SU-DHL-6 (cell line): Measurements from ENCODE around the gene CHI3L2.
A peak's percentile ranks its signal among the peaks of the same experiment; 100 is the strongest.
"Not testable (repeated sequence)": the region's sequence is repeated elsewhere in the genome, so short reads cannot be mapped to it uniquely, and the experiment has no call there.

ENCODE experiments used
- H2AFZ ChIP-seq: fragments of 200-600 bp; sonication (generic); 2 replicates; pipeline ENCODE4 v1.6.1; 2014; ENCODE audit warnings: low read depth, mild to moderate bottlenecking, moderate library complexity, mixed read lengths, antibody characterized with exemption, low read length; ENCODE audit not compliant: severe bottlenecking
- H3F3A ChIP-seq: fragments of 200-600 bp; shearing (Covaris generic); 2 replicates; pipeline ENCODE4 v1.6.0; 2016; ENCODE audit warnings: antibody characterized with exemption, mild to moderate bottlenecking; ENCODE audit not compliant: insufficient read depth
- H3K27ac ChIP-seq: fragments of 200-600 bp; sonication (generic); 2 replicates; pipeline ENCODE4 v1.5.1; 2016; ENCODE audit warnings: low read depth, mild to moderate bottlenecking, low read length, moderate library complexity, mixed read lengths
- H3K27me3 ChIP-seq: fragments of 200-600 bp; sonication (generic), shearing (Covaris generic); 2 replicates; pipeline ENCODE4 v1.6.0; 2014; ENCODE audit warnings: mild to moderate bottlenecking, low read length
- H3K36me3 ChIP-seq: fragments of 200-600 bp; sonication (generic); 2 replicates; pipeline ENCODE4 v1.6.1; 2014; ENCODE audit warnings: mild to moderate bottlenecking, low read length, mixed read lengths
- H3K4me2 ChIP-seq: fragments of 300-600, 200-600 bp; shearing (Covaris generic), sonication (generic); 2 replicates; pipeline ENCODE4 v1.6.0; 2014; ENCODE audit warnings: low read length, low read depth, mild to moderate bottlenecking; ENCODE audit not compliant: poor library complexity, severe bottlenecking
- H3K4me3 ChIP-seq: fragments of 200-600 bp; sonication (generic); 2 replicates; pipeline ENCODE4 v1.5.1; 2014; ENCODE audit warnings: antibody characterized with exemption, low read length, mild to moderate bottlenecking, mixed read lengths; ENCODE audit not compliant: insufficient read depth, poor library complexity, severe bottlenecking
- H3K79me2 ChIP-seq: fragments of 200-600 bp; sonication (generic); 2 replicates; pipeline ENCODE4 v1.6.1; 2014; ENCODE audit warnings: mild to moderate bottlenecking, low read length, moderate library complexity; ENCODE audit not compliant: insufficient read depth
- H3K9ac ChIP-seq: fragments of 200-600 bp; sonication (generic); 2 replicates; pipeline ENCODE4 v1.7.0; 2014; ENCODE audit warnings: mild to moderate bottlenecking, low read length
- H3K9me2 ChIP-seq: fragments of 200-600 bp; sonication (generic); replicated peaks from 2 replicates; pipeline ENCODE4 v1.6.1; 2014; ENCODE audit warnings: low read length; ENCODE audit not compliant: insufficient read depth
- H3K9me3 ChIP-seq: fragments of 200-600 bp; sonication (generic); 2 replicates; pipeline ENCODE4 v1.6.1; 2014; ENCODE audit warnings: low read length, mixed read lengths; ENCODE audit not compliant: insufficient read depth
- H4K20me1 ChIP-seq: fragments of 200-600 bp; sonication (generic); 2 replicates; pipeline ENCODE4 v1.6.1; 2014; ENCODE audit warnings: low read depth, mild to moderate bottlenecking, antibody characterized with exemption, low read length, moderate library complexity, mixed read lengths
- EZH2phosphoT487 ChIP-seq: fragments of 200-600 bp; sonication (generic), shearing (Covaris generic); conservative IDR thresholded peaks from 2 replicates; pipeline ENCODE4 v1.6.1; 2018; ENCODE audit warnings: mild to moderate bottlenecking, antibody characterized with exemption, low read length, moderate library complexity, mixed read lengths
- TF ChIP-seq, protein P1 (sequence below): fragments of 200-600 bp; sonication (generic); IDR thresholded peaks from one replicate; pipeline ENCODE4 v1.5.1; 2017; ENCODE audit warnings: antibody characterized with exemption, mild to moderate bottlenecking, low read length, moderate library complexity; ENCODE audit not compliant: insufficient read depth, poor library complexity, severe bottlenecking

Gene CHI3L2

DNA sequence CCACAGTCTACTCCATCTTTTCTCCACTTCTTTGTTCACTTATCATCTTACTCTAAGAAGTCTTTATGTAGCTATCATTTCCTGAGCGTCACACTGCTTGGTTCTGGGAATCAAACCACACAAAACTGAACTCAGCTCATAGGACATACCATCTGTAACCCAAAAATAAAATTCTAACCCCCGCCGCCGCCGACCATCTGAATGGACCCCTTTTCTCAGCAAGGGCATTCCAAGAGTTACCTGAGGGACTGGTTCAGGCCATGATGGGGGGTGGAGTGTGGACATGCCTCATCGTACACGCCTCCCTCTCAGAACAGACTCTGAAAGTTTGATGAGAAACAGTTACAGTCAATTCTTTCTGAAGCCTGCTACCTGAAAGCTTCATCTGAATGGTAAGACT lies 12.6 kb upstream of the CHI3L2 start:
- H3K4me2 ChIP-seq: peak overlapping the region; percentile 94
- peaks cover 91% of the 10 kb centered on the region for H3F3A ChIP-seq
- no peak overlapping the region for H2AFZ ChIP-seq
- peak overlapping the region; percentile 100 for H3K27ac ChIP-seq
- H3K9ac ChIP-seq: peak overlapping the region; percentile 78
- H3K27me3 ChIP-seq: no peaks in the 10 kb centered on the region
- TF ChIP-seq EZH2phosphoT487: no peak
- TF ChIP-seq, protein P1, sequence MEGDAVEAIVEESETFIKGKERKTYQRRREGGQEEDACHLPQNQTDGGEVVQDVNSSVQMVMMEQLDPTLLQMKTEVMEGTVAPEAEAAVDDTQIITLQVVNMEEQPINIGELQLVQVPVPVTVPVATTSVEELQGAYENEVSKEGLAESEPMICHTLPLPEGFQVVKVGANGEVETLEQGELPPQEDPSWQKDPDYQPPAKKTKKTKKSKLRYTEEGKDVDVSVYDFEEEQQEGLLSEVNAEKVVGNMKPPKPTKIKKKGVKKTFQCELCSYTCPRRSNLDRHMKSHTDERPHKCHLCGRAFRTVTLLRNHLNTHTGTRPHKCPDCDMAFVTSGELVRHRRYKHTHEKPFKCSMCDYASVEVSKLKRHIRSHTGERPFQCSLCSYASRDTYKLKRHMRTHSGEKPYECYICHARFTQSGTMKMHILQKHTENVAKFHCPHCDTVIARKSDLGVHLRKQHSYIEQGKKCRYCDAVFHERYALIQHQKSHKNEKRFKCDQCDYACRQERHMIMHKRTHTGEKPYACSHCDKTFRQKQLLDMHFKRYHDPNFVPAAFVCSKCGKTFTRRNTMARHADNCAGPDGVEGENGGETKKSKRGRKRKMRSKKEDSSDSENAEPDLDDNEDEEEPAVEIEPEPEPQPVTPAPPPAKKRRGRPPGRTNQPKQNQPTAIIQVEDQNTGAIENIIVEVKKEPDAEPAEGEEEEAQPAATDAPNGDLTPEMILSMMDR: no peak
- H3K9me2 ChIP-seq: no peaks in the 10 kb centered on the region
- H3K9me3 ChIP-seq: no peaks in the 10 kb centered on the region
- peak overlapping the region; percentile 25 for H3K4me3 ChIP-seq
- H3K36me3 ChIP-seq: no peaks in the 10 kb centered on the region
- no peaks in the 10 kb centered on the region for H3K79me2 ChIP-seq
- H4K20me1 ChIP-seq: no peaks in the 10 kb centered on the region

DNA sequence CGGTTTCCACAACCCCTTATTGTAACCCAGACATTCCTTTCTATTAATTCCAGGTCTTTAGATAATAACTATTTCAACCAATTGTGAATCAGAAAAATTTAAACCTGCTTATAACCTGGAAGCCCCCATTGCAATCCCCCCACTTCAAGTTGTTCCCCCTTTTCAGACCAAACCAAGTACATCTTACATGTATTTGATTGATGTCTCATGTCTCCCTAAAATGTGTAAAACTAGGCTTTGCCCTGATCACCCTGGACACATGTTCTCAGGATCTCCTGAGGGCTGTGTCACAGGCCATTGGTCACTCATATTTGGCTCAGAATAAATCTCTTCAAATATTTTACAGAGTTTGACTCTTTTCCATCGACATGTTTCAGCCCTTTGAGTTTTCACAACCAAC lies 12.2 kb upstream of the CHI3L2 start:
- H3K79me2 ChIP-seq, H3K9me2 ChIP-seq, H2AFZ ChIP-seq, H3K9me3 ChIP-seq, H4K20me1 ChIP-seq, H3K36me3 ChIP-seq, H3K27me3 ChIP-seq: not testable (repeated sequence)
- peak overlapping the region; percentile 94 for H3K4me2 ChIP-seq
- peaks cover 93% of the 10 kb centered on the region for H3F3A ChIP-seq
- H3K27ac ChIP-seq: peak overlapping the region; percentile 100
- peak overlapping the region; percentile 78 for H3K9ac ChIP-seq
- H3K4me3 ChIP-seq: peak overlapping the region; percentile 25

DNA sequence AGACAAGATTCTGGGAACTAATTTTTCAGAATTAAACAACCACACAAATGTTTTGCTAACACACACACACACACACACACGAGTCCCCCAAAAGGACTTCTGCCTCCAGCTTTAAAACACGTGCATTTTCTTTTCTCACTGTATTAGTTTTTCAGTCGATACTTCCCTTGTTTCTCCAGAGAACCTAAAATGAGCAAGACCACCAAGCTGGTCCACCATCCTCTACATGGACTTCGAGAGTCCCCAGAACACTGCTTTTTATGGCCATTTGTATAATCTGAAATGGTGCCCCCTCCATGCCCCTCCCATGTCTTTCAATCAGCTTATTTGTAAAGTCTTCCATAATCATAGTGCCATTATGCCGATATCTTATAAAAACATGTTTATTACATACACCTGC lies 10.8 kb upstream of the CHI3L2 start:
- H3K27ac ChIP-seq: peak overlapping the region; percentile 100
- TF ChIP-seq, protein P1: no peak
- no peak for TF ChIP-seq EZH2phosphoT487
- no peaks in the 10 kb centered on the region for H4K20me1 ChIP-seq
- H3K9me3 ChIP-seq: no peaks in the 10 kb centered on the region
- H3K4me2 ChIP-seq: peak overlapping the region; percentile 94
- H3K9ac ChIP-seq: peak overlapping the region; percentile 78
- no peaks in the 10 kb centered on the region for H3K9me2 ChIP-seq
- peaks cover 99% of the 10 kb centered on the region for H3F3A ChIP-seq
- H3K36me3 ChIP-seq: no peaks in the 10 kb centered on the region
- peak overlapping the region; percentile 12 for H3K4me3 ChIP-seq
- H3K79me2 ChIP-seq: no peaks in the 10 kb centered on the region
- H3K27me3 ChIP-seq: no peaks in the 10 kb centered on the region
- H2AFZ ChIP-seq: no peak overlapping the region

DNA sequence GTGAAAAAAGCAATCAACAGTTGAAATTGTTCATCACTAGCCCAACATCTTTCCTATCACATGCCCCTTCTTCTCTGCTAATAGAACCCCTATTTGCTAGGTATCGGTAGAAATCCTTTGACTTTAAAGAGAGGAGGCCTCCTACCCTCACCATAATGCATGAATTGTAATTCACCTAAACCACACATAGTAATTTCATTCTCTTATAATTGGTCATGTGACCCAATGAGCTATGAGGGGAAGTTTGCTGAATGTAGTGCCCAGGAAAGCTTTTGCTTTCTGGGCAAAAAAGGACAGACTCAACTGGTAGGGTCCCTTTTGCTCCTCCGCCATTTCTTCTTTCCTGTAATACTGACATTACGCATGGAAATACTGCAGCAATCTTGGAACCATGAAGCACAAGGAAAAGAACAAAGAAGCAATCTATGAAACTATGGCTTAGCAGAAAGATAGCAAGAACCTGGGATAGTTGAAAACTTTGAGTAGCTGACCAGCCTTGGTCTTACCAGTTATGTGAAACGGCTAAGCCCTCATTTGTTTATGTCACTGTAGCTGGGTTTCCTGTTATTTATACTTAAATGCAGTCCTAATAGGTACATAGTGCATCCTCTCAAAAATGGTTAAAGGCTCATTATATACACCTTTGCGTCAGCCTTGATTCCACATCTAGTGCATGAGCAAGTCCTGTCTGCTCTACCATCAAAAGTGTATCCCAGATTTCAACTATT lies 10.2 kb upstream of the CHI3L2 start:
- Histone ChIP-seq H3K36me3 (no peaks in the 10 kb centered on the region), H3F3A (peaks cover 99% of the 10 kb centered on the region), H2AFZ (no peak overlapping the region), H3K79me2 (no peaks in the 10 kb centered on the region), H3K27me3 (no peaks in the 10 kb centered on the region), H3K9ac (peak overlapping the region; percentile 78), H4K20me1 (no peaks in the 10 kb centered on the region), H3K4me3 (peak overlapping the region; percentile 30), H3K9me2 (no peaks in the 10 kb centered on the region), H3K4me2 (peak overlapping the region; percentile 94), H3K9me3 (no peaks in the 10 kb centered on the region), H3K27ac (peak overlapping the region; percentile 100)
- TF ChIP-seq, protein P1: no peak
- TF ChIP-seq EZH2phosphoT487: no peak
